Measurements from ENCODE around the gene ERC1.

The ERC1 gene

DNA sequence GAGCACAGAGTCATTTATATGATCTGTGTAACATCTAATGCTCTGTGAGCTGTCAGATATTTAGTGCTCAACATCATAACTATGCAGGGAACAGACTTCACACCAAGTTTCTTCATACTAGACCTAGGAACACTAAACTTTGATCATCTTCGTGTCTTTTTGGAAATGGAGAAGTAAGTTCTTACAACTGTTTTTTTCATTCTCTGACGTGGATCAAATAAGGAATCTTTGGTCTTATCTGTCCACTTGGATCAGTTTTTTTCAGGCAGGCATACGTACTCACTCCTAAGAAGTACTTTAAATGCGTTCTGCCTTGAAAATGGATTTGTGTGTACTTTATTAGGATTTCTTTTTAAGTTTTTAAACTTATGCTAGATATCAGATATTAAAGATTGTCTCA lies 412.4 kb downstream of the ERC1 start:
- Histone ChIP-seq H3K4me2 (ENCODE audit: low read length) (no peak overlapping the region), H3K36me3 (ENCODE audit: control insufficient read depth, low read length) (no peaks in the 10 kb centered on the region; the same call in 1 of the 2 replicates), H3K9me3 (ENCODE audit: control insufficient read depth, insufficient read depth, low read length) (no peaks in the 10 kb centered on the region), H3K9me2 (replicated peaks; ENCODE audit: control insufficient read depth, low read length) (no peaks in the 10 kb centered on the region), H3K4me1 (ENCODE audit: control insufficient read depth, low read length) (no peaks in the 10 kb centered on the region), H4K20me1 (ENCODE audit: control insufficient read depth, insufficient read depth, low read depth, low read length) (no peaks in the 10 kb centered on the region), H3K27ac (ENCODE audit: low read depth, low read length) (no peak overlapping the region), H3K27me3 (ENCODE audit: control insufficient read depth, low read length) (no peaks in the 10 kb centered on the region), H3K4me3 (ENCODE audit: low read length) (no peak overlapping the region), H3F3A (ENCODE audit: control insufficient read depth, insufficient read depth) (no peaks in the 10 kb centered on the region), H3K79me2 (ENCODE audit: control insufficient read depth, low read length) (no peaks in the 10 kb centered on the region)
- no peak for TF ChIP-seq EZH2phosphoT487 (IDR thresholded peaks at IDR 0.05; ENCODE audit: borderline replicate concordance, low read length)
- TF ChIP-seq, protein P1, sequence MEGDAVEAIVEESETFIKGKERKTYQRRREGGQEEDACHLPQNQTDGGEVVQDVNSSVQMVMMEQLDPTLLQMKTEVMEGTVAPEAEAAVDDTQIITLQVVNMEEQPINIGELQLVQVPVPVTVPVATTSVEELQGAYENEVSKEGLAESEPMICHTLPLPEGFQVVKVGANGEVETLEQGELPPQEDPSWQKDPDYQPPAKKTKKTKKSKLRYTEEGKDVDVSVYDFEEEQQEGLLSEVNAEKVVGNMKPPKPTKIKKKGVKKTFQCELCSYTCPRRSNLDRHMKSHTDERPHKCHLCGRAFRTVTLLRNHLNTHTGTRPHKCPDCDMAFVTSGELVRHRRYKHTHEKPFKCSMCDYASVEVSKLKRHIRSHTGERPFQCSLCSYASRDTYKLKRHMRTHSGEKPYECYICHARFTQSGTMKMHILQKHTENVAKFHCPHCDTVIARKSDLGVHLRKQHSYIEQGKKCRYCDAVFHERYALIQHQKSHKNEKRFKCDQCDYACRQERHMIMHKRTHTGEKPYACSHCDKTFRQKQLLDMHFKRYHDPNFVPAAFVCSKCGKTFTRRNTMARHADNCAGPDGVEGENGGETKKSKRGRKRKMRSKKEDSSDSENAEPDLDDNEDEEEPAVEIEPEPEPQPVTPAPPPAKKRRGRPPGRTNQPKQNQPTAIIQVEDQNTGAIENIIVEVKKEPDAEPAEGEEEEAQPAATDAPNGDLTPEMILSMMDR (IDR thresholded peaks at IDR 0.05; ENCODE audit: low read depth, low read length, poor library complexity, severe bottlenecking), result no peak

DNA sequence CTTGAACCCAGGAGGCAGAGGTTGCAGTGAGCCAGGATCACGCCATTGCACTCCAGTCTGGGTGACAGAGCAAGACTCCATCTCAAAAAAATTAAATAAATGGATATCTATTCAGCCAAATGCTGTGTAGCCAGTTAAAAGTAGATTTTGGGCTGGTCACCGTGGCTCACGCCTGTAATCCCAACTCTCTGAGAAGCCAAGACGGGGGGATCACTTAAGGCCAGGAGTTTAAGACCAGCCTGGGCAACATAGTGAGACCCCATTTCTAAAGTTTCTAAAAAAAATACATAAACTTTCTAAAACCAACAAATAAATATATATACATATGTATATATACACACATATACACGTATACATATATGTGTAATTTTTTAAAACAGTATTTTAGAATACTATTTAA lies 414.6 kb downstream of the ERC1 start:
- Histone ChIP-seq H3K4me2 (ENCODE audit: low read length) (no peak overlapping the region), H3K79me2 (ENCODE audit: control insufficient read depth, low read length) (no peaks in the 10 kb centered on the region), H3K36me3 (ENCODE audit: control insufficient read depth, low read length) (peaks cover 3% of the 10 kb centered on the region; the same call in 1 of the 2 replicates), H4K20me1 (ENCODE audit: control insufficient read depth, insufficient read depth, low read depth, low read length) (no peaks in the 10 kb centered on the region), H3F3A (ENCODE audit: control insufficient read depth, insufficient read depth) (no peaks in the 10 kb centered on the region), H3K9me3 (ENCODE audit: control insufficient read depth, insufficient read depth, low read length) (no peaks in the 10 kb centered on the region), H3K4me3 (ENCODE audit: low read length) (no peak overlapping the region), H3K27me3 (ENCODE audit: control insufficient read depth, low read length) (no peaks in the 10 kb centered on the region), H3K4me1 (ENCODE audit: control insufficient read depth, low read length) (no peaks in the 10 kb centered on the region), H3K27ac (ENCODE audit: low read depth, low read length) (no peak overlapping the region), H3K9me2 (replicated peaks; ENCODE audit: control insufficient read depth, low read length) (no peaks in the 10 kb centered on the region)
- TF ChIP-seq, protein P1 (IDR thresholded peaks at IDR 0.05; ENCODE audit: low read depth, low read length, poor library complexity, severe bottlenecking), result no peak
- no peak for TF ChIP-seq EZH2phosphoT487 (IDR thresholded peaks at IDR 0.05; ENCODE audit: borderline replicate concordance, low read length)

DNA sequence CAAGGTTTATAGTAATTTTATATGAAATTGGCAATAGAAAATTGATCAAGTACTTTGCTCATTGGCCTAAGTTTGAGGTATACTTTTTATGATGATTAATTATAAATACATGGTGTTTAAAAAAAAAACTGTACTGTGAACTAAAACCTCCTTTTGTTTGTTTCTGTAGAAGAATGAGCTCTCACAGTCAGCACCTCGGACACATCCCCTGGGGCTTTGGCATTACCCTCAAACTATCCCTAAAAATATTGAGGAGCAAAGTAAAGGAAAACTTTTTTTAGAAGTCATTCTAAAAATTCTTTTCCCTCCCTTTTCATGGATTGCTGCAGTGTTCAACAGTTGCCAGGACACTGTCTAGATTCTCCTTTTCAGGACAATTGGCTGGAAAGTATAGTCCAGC lies 419.8 kb downstream of the ERC1 start:
- no peaks in the 10 kb centered on the region for H3K27me3 ChIP-seq (ENCODE audit: control insufficient read depth, low read length)
- H3K4me2 ChIP-seq (ENCODE audit: low read length), result no peak overlapping the region
- no peaks in the 10 kb centered on the region for H3K9me3 ChIP-seq (ENCODE audit: control insufficient read depth, insufficient read depth, low read length)
- no peaks in the 10 kb centered on the region for H4K20me1 ChIP-seq (ENCODE audit: control insufficient read depth, insufficient read depth, low read depth, low read length)
- TF ChIP-seq, protein P1 (IDR thresholded peaks at IDR 0.05; ENCODE audit: low read depth, low read length, poor library complexity, severe bottlenecking), result no peak
- no peak for TF ChIP-seq EZH2phosphoT487 (IDR thresholded peaks at IDR 0.05; ENCODE audit: borderline replicate concordance, low read length)
- no peaks in the 10 kb centered on the region for H3K79me2 ChIP-seq (ENCODE audit: control insufficient read depth, low read length)
- H3K4me3 ChIP-seq (ENCODE audit: low read length), result no peak overlapping the region
- H3K4me1 ChIP-seq (ENCODE audit: control insufficient read depth, low read length), result no peaks in the 10 kb centered on the region
- no peaks in the 10 kb centered on the region for H3K9me2 ChIP-seq (replicated peaks; ENCODE audit: control insufficient read depth, low read length)
- H3K36me3 ChIP-seq (ENCODE audit: control insufficient read depth, low read length), result peaks cover 6% of the 10 kb centered on the region
- no peaks in the 10 kb centered on the region for H3F3A ChIP-seq (ENCODE audit: control insufficient read depth, insufficient read depth)
- no peak overlapping the region for H3K27ac ChIP-seq (ENCODE audit: low read depth, low read length)

Data from DOHH2 (cell line).